MCF 10A (cell line): ENCODE data around the gene CCNI2. TPM values are rescaled to one million over a fixed set of nuclear protein-coding genes. Genes with fewer than 3 reads are reported as not detected.

ENCODE experiments used
- BruUV-seq: library from RNA; stranded (reverse); fragments of 400-500 nt; replicated peaks from 2 replicates; lab custom pipeline; 2021; lab: Mats Ljungman, UMichigan
- CTCF ChIA-PET: fragments of 300-600 bp; sonication (Branson Sonifier 250); formaldehyde crosslinking; extraction: SDS; loops from one replicate; lab custom pipeline; 2021; ENCODE audit warnings: antibody characterized with exemption, inconsistent platforms; lab: Yijun Ruan, JAX
- POLR2A ChIA-PET: fragments of 300-600, 350-650 bp; sonication (Branson Sonifier 250); formaldehyde crosslinking; extraction: SDS; loops from one replicate; lab custom pipeline; 2020; ENCODE audit warnings: antibody characterized with exemption, inconsistent platforms; lab: Yijun Ruan, JAX
- DNase-seq: peaks from one replicate; pipeline ENCODE4 v3.0.0-alpha.2; 2018; ENCODE audit not compliant: unreplicated experiment
- H3K27ac Mint-ChIP-seq: one replicate; pipeline ENCODE4 v1.8.0; 2022; ENCODE audit warnings: mild to moderate bottlenecking, low read depth, mixed read lengths; ENCODE audit not compliant: unreplicated experiment
- H3K27me3 Mint-ChIP-seq: one replicate; pipeline ENCODE4 v1.8.0; 2022; ENCODE audit warnings: mixed read lengths; ENCODE audit not compliant: insufficient read depth, unreplicated experiment
- H3K36me3 Mint-ChIP-seq: one replicate; pipeline ENCODE4 v1.8.0; 2022; ENCODE audit warnings: mild to moderate bottlenecking, moderate library complexity, mixed read lengths; ENCODE audit not compliant: insufficient read depth, unreplicated experiment
- H3K4me1 Mint-ChIP-seq: one replicate; pipeline ENCODE4 v1.8.0; 2022; ENCODE audit warnings: mixed read lengths; ENCODE audit not compliant: insufficient read depth, unreplicated experiment
- H3K4me3 Mint-ChIP-seq: one replicate; pipeline ENCODE4 v1.8.0; 2022; ENCODE audit warnings: mild to moderate bottlenecking, moderate library complexity, mixed read lengths; ENCODE audit not compliant: unreplicated experiment
- H3K9me3 Mint-ChIP-seq: one replicate; pipeline ENCODE4 v1.8.0; 2022; ENCODE audit warnings: mixed read lengths; ENCODE audit not compliant: unreplicated experiment
- CTCF ChIP-seq: fragments of 200-600 bp; IDR thresholded peaks from one replicate; pipeline ENCODE4 v1.8.0; 2022; ENCODE audit warnings: antibody characterized with exemption, mild to moderate bottlenecking; ENCODE audit not compliant: unreplicated experiment
- intact Hi-C: fragments of 100-400 bp; cut with micrococcal nuclease; formaldehyde crosslinking; loops from 2 replicates; pipeline ENCODE4 v1.14.1; 2022
- total RNA-seq: library from RNA; stranded (reverse); gene quantifications from 2 replicates; pipeline ENCODE4 v1.2.3, GENCODE V29; 2022

The CCNI2 gene
- total RNA-seq, 1 experiment from 2014 or later, result 0.16 TPM

DNA sequence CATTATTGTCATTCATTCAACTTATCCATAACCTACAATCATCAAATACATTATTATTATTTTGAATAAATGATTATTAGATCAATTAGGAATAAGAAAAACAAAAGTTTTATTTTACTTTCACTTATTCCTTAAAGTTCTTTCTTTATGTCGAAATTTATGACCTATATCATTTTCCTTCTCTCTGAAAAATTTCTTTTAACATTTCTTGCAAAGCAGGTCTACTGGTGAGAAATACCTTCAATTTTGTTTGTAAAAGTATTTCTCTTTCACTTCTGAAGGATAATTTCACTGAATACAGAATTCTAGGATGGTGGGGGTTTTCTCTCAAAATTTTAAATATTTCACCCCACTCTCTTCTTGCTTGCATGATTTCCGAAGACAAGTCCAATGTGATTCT is 2.6 kb upstream of the CCNI2 start:
- no TSS peak for BruUV-seq
- Mint-ChIP-seq H3K27ac (no peak overlapping the region), H3K36me3 (no peaks in the 10 kb centered on the region), H3K4me1 (no peaks in the 10 kb centered on the region), H3K9me3 (no peaks in the 10 kb centered on the region), H3K27me3 (peaks cover 25% of the 10 kb centered on the region), H3K4me3 (no peak overlapping the region)
- POLR2A ChIA-PET, result interaction anchor here (1.9 kb wide), 1 partner anchor 12 kb away, joined by 5 read pairs; no protein-coding TSS in a partner anchor
- no peak for DNase-seq
- CTCF ChIA-PET, result interaction anchor here (0.7 to 1.4 kb wide), 3 partner anchors 10 to 472 kb away, joined by 3 to 4 read pairs (median 3); no protein-coding TSS in a partner anchor
- intact Hi-C loops, result no loop called here
- no peak for TF ChIP-seq CTCF

GRCh38 chr5:132746592-132746953 is 653 bp upstream of the CCNI2 start:
- Mint-ChIP-seq H3K9me3 (no peaks in the 10 kb centered on the region), H3K27me3 (peaks cover 25% of the 10 kb centered on the region), H3K4me1 (no peaks in the 10 kb centered on the region), H3K27ac (no peak overlapping the region), H3K36me3 (no peaks in the 10 kb centered on the region), H3K4me3 (peak overlapping the region; percentile 56)
- ChIA-PET CTCF (interaction anchor here (0.6 to 1.4 kb wide), 5 partner anchors 9 to 119 kb away, joined by 3 to 4 read pairs (median 4); partner anchors contain the start of genes GDF9, KIF3A and UQCRQ), POLR2A (interaction anchor here (0.8 to 1.2 kb wide), 2 partner anchors 9 to 119 kb away, joined by 5 to 7 read pairs; partner anchors contain the start of genes GDF9, KIF3A and UQCRQ)
- intact Hi-C loops, result no loop called here
- BruUV-seq, result no TSS peak
- no peak for TF ChIP-seq CTCF
- DNase-seq, result no peak

- POLR2A ChIA-PET, result interaction anchor here (1.3 kb wide), 1 partner anchor 10 kb away, joined by 5 read pairs; the partner anchor contains the start of gene KIF3A
- no TSS peak for BruUV-seq
- no peak for DNase-seq
- CTCF ChIA-PET, result interaction anchor here (0.7 to 1.4 kb wide), 3 partner anchors 10 to 160 kb away, joined by 3 to 5 read pairs (median 3); partner anchors contain the start of gene KIF3A
- Mint-ChIP-seq H3K27ac (no peak overlapping the region), H3K36me3 (no peaks in the 10 kb centered on the region), H3K4me3 (no peak overlapping the region), H3K9me3 (no peaks in the 10 kb centered on the region), H3K27me3 (peaks cover 15% of the 10 kb centered on the region), H3K4me1 (no peaks in the 10 kb centered on the region)
- intact Hi-C loops, result no loop called here
- no peak for TF ChIP-seq CTCF
Observed at GRCh38 chr5:132747616-132748440, 602 bp downstream of the CCNI2 start.

DNA sequence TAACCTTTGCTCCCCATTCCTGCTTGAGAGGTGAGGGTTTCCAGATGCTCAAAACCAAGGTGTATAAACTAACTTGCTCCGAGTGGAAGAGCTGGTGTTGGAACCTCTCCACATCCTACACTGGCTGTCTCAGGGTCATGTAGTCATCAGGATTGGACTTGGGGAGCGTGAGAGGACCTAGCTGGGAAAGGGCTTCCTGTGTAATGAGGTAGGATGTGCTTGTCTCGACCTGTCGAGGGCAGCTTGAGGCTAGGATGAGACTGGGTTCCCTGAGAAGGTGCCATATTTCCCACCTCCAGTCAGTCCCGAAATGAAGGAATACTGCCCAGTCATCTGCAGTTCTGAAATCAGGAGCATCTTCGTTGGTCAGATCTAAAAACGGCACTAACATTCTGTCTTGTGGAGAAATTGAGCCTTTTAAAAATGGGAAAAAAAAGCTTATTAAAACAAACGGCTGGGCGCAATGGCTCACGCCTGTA is 1.3 kb downstream of the CCNI2 start:
- H3K4me1 Mint-ChIP-seq, result no peaks in the 10 kb centered on the region
- ChIA-PET CTCF (interaction anchor here (1.4 kb wide), 1 partner anchor 9 kb away, joined by 7 read pairs; no protein-coding TSS in a partner anchor), POLR2A (interaction anchor here (0.5 to 3.8 kb wide), 3 partner anchors 11 to 18 kb away, joined by 3 to 10 read pairs (median 5); partner anchors contain the start of gene KIF3A)
- peaks cover 15% of the 10 kb centered on the region for H3K27me3 Mint-ChIP-seq
- intact Hi-C loops, result no loop called here
- no peaks in the 10 kb centered on the region for H3K36me3 Mint-ChIP-seq
- H3K9me3 Mint-ChIP-seq, result no peaks in the 10 kb centered on the region
- H3K4me3 Mint-ChIP-seq, result no peak overlapping the region
- no TSS peak for BruUV-seq
- H3K27ac Mint-ChIP-seq, result no peak overlapping the region
- TF ChIP-seq CTCF, result no peak
- no peak for DNase-seq
